HepG2 (cell line): ENCODE data around the gene TULP4. TPM values are rescaled to one million over a fixed set of nuclear protein-coding genes. Genes with fewer than 3 reads are reported as not detected.

ENCODE experiments used
- BCL6 ChIP-seq: IDR thresholded peaks from 2 replicates; pipeline ENCODE4 v1.6.1; 2016; ENCODE audit warnings: missing genetic modification reagents, missing compliant biosample characterization
- HNRNPLL ChIP-seq: fragments of 200-400 bp; formaldehyde crosslinking; IDR thresholded peaks from 2 replicates; pipeline ENCODE4 v1.6.1; 2017; ENCODE audit warnings: mild to moderate bottlenecking, low read depth, low read length; ENCODE audit not compliant: poor library complexity, severe bottlenecking
- KAT8 ChIP-seq: IDR thresholded peaks from 2 replicates; pipeline ENCODE4 v1.6.1; 2016; ENCODE audit warnings: missing genetic modification reagents, missing compliant biosample characterization
- MTF2 ChIP-seq: sonication (generic); formaldehyde crosslinking; IDR thresholded peaks from 2 replicates; pipeline ENCODE4 v1.5.0; 2020; ENCODE audit warnings: missing genetic modification reagents, borderline replicate concordance
- POLR2AphosphoS5 ChIP-seq: IDR thresholded peaks from 2 replicates; pipeline ENCODE4 v1.6.1; 2012; ENCODE audit warnings: low read depth, low read length
- REPIN1 ChIP-seq: sonication (generic); formaldehyde crosslinking; IDR thresholded peaks from 2 replicates; pipeline ENCODE4 v1.8.0; 2022; ENCODE audit warnings: missing genetic modification reagents, low read depth, mild to moderate bottlenecking, borderline replicate concordance
- RORA ChIP-seq: sonication (generic); formaldehyde crosslinking; IDR thresholded peaks from 2 replicates; pipeline ENCODE4 v1.5.0; 2020; ENCODE audit warnings: mild to moderate bottlenecking, missing genetic modification reagents, moderate library complexity
- SIN3A ChIP-seq: IDR thresholded peaks from 2 replicates; pipeline ENCODE4 v1.6.1; 2011; ENCODE audit warnings: low read depth, mild to moderate bottlenecking, control low read depth, low read length, borderline replicate concordance
- ZNF224 ChIP-seq: sonication (generic); formaldehyde crosslinking; IDR thresholded peaks from 2 replicates; pipeline ENCODE4 v1.5.0; 2020; ENCODE audit warnings: mild to moderate bottlenecking, missing genetic modification reagents
- ZNF777 ChIP-seq: sonication (generic); formaldehyde crosslinking; IDR thresholded peaks from 2 replicates; pipeline ENCODE4 v1.4.0; 2020; ENCODE audit warnings: missing genetic modification reagents
- ZSCAN29 ChIP-seq: sonication (generic); formaldehyde crosslinking; conservative IDR thresholded peaks from 2 replicates; pipeline ENCODE4 v1.4.0; 2020; ENCODE audit warnings: mild to moderate bottlenecking, missing genetic modification reagents
- polyA plus RNA-seq, 8 experiments: library from polyadenylated mRNA; depleted of rRNA in 3 of 8; stranded (reverse) in 7 of 8; unstranded in 1 of 8; fragments of >200 nt; fragmentation: Illumina TruSeq in 4 of 8; extraction: Trizol in 4 of 8; gene quantifications; 2 replicates each; pipeline versions ENCODE4 v1.2.1 to v1.2.3, GENCODE V29; 2011 to 2016; ENCODE audit warnings: low read depth in 4 of 8, missing spikeins in 1 of 8, mixed read lengths in 1 of 8; ENCODE audit not compliant: insufficient read depth in 1 of 8
- total RNA-seq, 5 experiments: library from RNA; depleted of rRNA; stranded (reverse); fragments of >200 nt; fragmentation: Illumina TruSeq; extraction: Trizol; gene quantifications; 2 replicates each; pipeline ENCODE4 v1.2.3, GENCODE V29; 2016; ENCODE audit warnings: low read depth in 1 of 5
- TF ChIP-seq, protein P1 (sequence below), 2 experiments: sonication (generic) in 1 of 2; formaldehyde crosslinking in 1 of 2; IDR thresholded peaks; 2 replicates each; pipeline versions ENCODE4 v1.5.1 to v1.6.1; 2011 to 2020; ENCODE audit warnings: borderline replicate concordance in 1 of 2, low read depth in 1 of 2, low read length in 1 of 2, mild to moderate bottlenecking in 1 of 2, missing genetic modification reagents in 1 of 2, moderate library complexity in 1 of 2
- TF ChIP-seq, protein P2 (sequence below): sonication (generic); formaldehyde crosslinking; IDR thresholded peaks from 2 replicates; pipeline ENCODE4 v1.4.0; 2020; ENCODE audit warnings: mild to moderate bottlenecking, low read depth, missing genetic modification reagents
- TF ChIP-seq, protein P3 (sequence below): sonication (generic); formaldehyde crosslinking; IDR thresholded peaks from 2 replicates; pipeline ENCODE4 v1.5.0; 2020; ENCODE audit warnings: mild to moderate bottlenecking, missing genetic modification reagents, borderline replicate concordance
- TF ChIP-seq, protein P4 (sequence below): sonication (generic); formaldehyde crosslinking; IDR thresholded peaks from 2 replicates; pipeline ENCODE4 v1.8.0; 2022; ENCODE audit warnings: missing genetic modification reagents, mild to moderate bottlenecking, moderate library complexity, borderline replicate concordance

Gene TULP4
- total and polyA plus RNA-seq, 2 of the 13 experiments (the other 11 are each of a cell fraction or from before 2014, with no cell fraction given), result 21.1 to 122 TPM

DNA sequence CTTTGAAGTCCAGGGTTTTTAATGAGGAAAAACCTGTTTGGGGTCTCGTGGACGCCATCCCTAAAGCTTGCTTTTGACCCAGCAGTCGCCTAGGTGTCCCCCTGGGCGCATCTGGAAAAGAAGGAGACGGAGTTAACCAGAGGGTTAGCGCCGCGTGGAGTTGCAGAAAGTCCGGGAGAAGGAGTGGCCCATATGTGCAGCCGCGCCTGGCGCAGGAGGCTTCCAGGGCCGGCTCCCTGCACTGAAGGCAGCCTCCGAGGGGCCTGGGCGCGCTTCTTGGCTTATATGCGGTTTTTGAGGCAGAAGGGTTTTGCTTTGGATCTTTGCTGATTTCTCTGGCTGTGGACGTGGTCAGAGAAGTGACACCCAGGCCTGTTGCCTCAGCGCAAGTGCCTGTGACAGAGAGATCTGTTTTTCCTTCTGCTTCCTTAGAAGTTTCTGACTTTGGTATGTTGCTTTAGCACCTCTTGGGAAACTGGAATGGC lies 248.6 kb downstream of the TULP4 start (continued):
- TF ChIP-seq, protein P1, sequence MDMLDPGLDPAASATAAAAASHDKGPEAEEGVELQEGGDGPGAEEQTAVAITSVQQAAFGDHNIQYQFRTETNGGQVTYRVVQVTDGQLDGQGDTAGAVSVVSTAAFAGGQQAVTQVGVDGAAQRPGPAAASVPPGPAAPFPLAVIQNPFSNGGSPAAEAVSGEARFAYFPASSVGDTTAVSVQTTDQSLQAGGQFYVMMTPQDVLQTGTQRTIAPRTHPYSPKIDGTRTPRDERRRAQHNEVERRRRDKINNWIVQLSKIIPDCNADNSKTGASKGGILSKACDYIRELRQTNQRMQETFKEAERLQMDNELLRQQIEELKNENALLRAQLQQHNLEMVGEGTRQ (IDR thresholded peaks at IDR 0.05; ENCODE audit: low read depth, low read length), result no peak
- TF ChIP-seq, protein P1 (CRISPR knock-in tag; IDR thresholded peaks at IDR 0.05; ENCODE audit: borderline replicate concordance), result 0 out of 2 replicates have a peak, but pooled peaks have one; percentile 12
- TF ChIP-seq ZNF224 (CRISPR knock-in tag) (peak; percentile 54; the same call in 1 of the 2 replicates), ZSCAN29 (CRISPR knock-in tag) (no peak), ZNF777 (0 out of 2 replicates have a peak, but pooled peaks have one; percentile 2), RORA (CRISPR knock-in tag) (0 out of 2 replicates have a peak, but pooled peaks have one; percentile 29), HNRNPLL (peak; percentile 17), SIN3A (0 out of 2 replicates have a peak, but pooled peaks have one; percentile 35), BCL6 (CRISPR knock-in tag) (0 out of 2 replicates have a peak, but pooled peaks have one; percentile 4), MTF2 (CRISPR knock-in tag) (no peak), REPIN1 (CRISPR knock-in tag) (0 out of 2 replicates have a peak, but pooled peaks have one; percentile 4), POLR2AphosphoS5 (0 out of 2 replicates have a peak, but pooled peaks have one; percentile 15), KAT8 (CRISPR knock-in tag) (0 out of 2 replicates have a peak, but pooled peaks have one; percentile 14)
- TF ChIP-seq, protein P2, sequence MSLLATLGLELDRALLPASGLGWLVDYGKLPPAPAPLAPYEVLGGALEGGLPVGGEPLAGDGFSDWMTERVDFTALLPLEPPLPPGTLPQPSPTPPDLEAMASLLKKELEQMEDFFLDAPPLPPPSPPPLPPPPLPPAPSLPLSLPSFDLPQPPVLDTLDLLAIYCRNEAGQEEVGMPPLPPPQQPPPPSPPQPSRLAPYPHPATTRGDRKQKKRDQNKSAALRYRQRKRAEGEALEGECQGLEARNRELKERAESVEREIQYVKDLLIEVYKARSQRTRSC (CRISPR knock-in tag), result peak; percentile 78; the same call in 1 of the 2 replicates
- TF ChIP-seq, protein P3, sequence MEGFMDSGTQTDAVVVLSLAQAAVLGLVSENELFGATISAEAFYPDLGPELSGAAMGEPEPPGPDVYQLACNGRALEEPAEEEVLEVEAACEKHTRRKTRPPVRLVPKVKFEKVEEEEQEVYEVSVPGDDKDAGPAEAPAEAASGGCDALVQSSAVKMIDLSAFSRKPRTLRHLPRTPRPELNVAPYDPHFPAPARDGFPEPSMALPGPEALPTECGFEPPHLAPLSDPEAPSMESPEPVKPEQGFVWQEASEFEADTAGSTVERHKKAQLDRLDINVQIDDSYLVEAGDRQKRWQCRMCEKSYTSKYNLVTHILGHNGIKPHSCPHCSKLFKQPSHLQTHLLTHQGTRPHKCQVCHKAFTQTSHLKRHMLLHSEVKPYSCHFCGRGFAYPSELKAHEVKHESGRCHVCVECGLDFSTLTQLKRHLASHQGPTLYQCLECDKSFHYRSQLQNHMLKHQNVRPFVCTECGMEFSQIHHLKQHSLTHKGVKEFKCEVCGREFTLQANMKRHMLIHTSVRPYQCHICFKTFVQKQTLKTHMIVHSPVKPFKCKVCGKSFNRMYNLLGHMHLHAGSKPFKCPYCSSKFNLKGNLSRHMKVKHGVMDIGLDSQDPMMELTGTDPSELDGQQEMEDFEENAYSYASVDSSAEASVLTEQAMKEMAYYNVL (CRISPR knock-in tag), result 0 out of 2 replicates have a peak, but pooled peaks have one; percentile 4
- TF ChIP-seq, protein P4, sequence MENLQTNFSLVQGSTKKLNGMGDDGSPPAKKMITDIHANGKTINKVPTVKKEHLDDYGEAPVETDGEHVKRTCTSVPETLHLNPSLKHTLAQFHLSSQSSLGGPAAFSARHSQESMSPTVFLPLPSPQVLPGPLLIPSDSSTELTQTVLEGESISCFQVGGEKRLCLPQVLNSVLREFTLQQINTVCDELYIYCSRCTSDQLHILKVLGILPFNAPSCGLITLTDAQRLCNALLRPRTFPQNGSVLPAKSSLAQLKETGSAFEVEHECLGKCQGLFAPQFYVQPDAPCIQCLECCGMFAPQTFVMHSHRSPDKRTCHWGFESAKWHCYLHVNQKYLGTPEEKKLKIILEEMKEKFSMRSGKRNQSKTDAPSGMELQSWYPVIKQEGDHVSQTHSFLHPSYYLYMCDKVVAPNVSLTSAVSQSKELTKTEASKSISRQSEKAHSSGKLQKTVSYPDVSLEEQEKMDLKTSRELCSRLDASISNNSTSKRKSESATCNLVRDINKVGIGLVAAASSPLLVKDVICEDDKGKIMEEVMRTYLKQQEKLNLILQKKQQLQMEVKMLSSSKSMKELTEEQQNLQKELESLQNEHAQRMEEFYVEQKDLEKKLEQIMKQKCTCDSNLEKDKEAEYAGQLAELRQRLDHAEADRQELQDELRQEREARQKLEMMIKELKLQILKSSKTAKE (CRISPR knock-in tag), result 0 out of 2 replicates have a peak, but pooled peaks have one; percentile 3
